ENCODE results near the gene MRC1. TPM values are rescaled to one million over a fixed set of nuclear protein-coding genes. Genes with fewer than 3 reads are reported as not detected.

The MRC1 gene
- total and polyA plus RNA-seq, 2 donors (not counting 3 experiments of a cell fraction or from before 2014, with no cell fraction given) = 0.03 to 0.13 TPM

DNA sequence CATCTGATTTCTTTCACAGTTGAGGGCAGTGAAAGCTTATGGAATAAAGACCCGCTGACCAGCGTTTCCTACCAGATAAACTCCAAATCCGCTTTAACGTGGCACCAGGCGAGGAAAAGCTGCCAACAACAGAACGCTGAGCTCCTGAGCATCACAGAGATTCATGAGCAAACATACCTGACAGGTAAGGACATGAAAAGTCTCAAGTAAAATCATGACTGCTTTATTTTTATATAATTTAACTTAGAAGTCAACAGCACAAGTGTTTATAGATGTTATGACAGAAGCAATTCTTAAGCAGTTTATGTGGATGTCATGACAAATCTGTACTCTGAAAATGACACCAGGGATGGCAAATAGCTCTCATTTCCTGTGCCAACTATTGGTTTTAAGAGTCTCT, 24.5 kb downstream of the MRC1 start:
- BruUV-seq (replicated peaks) = no TSS peak
- no peaks in the 10 kb centered on the region for H3K27me3 ChIP-seq (ENCODE audit: control insufficient read depth in 2 of 2, insufficient read depth in 2 of 2, low read length in 2 of 2)
- H3K36me3 ChIP-seq (ENCODE audit: control insufficient read depth in 2 of 2, extremely low read depth in 1 of 2, insufficient read depth in 2 of 2, low read length in 2 of 2) = no peaks in the 10 kb centered on the region
- no peak overlapping the region for H3K4me2 ChIP-seq (ENCODE audit: insufficient read depth, low read length)
- H3K27ac ChIP-seq (ENCODE audit: insufficient read depth, low read depth, low read length) = no peak overlapping the region
- no peak overlapping the region for H2AFZ ChIP-seq (ENCODE audit: low read depth, low read length)
- ChIA-PET POLR2A (no interaction called here), CTCF (interaction anchor here (1.0 to 1.5 kb wide), 2 partner anchors 9 to 12 kb away, joined by 3 to 4 read pairs; no protein-coding TSS in a partner anchor)
- H3K4me3 ChIP-seq (replicated peaks in 1 of 3; ENCODE audit: insufficient read depth in 1 of 3, low read depth in 1 of 3, low read length in 3 of 3) = no peak overlapping the region
- H4K20me1 ChIP-seq (replicated peaks; ENCODE audit: control insufficient read depth, extremely low read depth, insufficient read depth, low read length) = no peaks in the 10 kb centered on the region
- FAIRE-seq (no peak), DNase-seq (ENCODE audit: low read depth, low spot score) (no peak)
- intact Hi-C loops (cut with micrococcal nuclease) (no loop called here), dilution Hi-C loops (cut with MboI; ENCODE audit: extremely low pct_ligation_motif_present, low sequenced_read_pairs) (no loop called here)
- H3K9ac ChIP-seq (replicated peaks; ENCODE audit: extremely low read depth, insufficient read depth, low read length) = no peak overlapping the region
- no peaks in the 10 kb centered on the region for H3K79me2 ChIP-seq (ENCODE audit: control insufficient read depth, insufficient read depth, low read length)
- no peaks in the 10 kb centered on the region for H3K9me1 ChIP-seq (replicated peaks; ENCODE audit: control insufficient read depth, extremely low read depth, insufficient read depth, low read length)
- peaks cover 20% of the 10 kb centered on the region for H3K4me1 ChIP-seq (ENCODE audit: control insufficient read depth, extremely low read depth, insufficient read depth, low read length)
- no peaks in the 10 kb centered on the region for H3K9me3 ChIP-seq (replicated peaks; ENCODE audit: control insufficient read depth, insufficient read depth, low read length)
- TF ChIP-seq GATA2 (IDR thresholded peaks at IDR 0.05; ENCODE audit: insufficient read depth, insufficient read length, low read depth, low read length) (no peak), POLR2AphosphoS5 (IDR thresholded peaks at IDR 0.05; ENCODE audit: insufficient read depth, low read depth, low read length) (no peak), JUN (IDR thresholded peaks at IDR 0.05; ENCODE audit: borderline replicate concordance, insufficient read depth, insufficient read length, low read depth) (no peak), FOS (IDR thresholded peaks at IDR 0.05; ENCODE audit: borderline replicate concordance, insufficient read depth, low read length) (no peak), POLR2A (IDR thresholded peaks at IDR 0.05; ENCODE audit: low read depth, low read length) (no peak), MYC (IDR thresholded peaks at IDR 0.05; ENCODE audit: low read depth, low read length) (no peak), EZH2 (IDR thresholded peaks at IDR 0.05; ENCODE audit: borderline replicate concordance, low read depth, low read length, severe bottlenecking) (no peak)
- TF ChIP-seq, protein P1, sequence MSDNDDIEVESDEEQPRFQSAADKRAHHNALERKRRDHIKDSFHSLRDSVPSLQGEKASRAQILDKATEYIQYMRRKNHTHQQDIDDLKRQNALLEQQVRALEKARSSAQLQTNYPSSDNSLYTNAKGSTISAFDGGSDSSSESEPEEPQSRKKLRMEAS (IDR thresholded peaks at IDR 0.05; ENCODE audit: insufficient read depth, insufficient read length) = no peak
- TF ChIP-seq, protein P2, sequence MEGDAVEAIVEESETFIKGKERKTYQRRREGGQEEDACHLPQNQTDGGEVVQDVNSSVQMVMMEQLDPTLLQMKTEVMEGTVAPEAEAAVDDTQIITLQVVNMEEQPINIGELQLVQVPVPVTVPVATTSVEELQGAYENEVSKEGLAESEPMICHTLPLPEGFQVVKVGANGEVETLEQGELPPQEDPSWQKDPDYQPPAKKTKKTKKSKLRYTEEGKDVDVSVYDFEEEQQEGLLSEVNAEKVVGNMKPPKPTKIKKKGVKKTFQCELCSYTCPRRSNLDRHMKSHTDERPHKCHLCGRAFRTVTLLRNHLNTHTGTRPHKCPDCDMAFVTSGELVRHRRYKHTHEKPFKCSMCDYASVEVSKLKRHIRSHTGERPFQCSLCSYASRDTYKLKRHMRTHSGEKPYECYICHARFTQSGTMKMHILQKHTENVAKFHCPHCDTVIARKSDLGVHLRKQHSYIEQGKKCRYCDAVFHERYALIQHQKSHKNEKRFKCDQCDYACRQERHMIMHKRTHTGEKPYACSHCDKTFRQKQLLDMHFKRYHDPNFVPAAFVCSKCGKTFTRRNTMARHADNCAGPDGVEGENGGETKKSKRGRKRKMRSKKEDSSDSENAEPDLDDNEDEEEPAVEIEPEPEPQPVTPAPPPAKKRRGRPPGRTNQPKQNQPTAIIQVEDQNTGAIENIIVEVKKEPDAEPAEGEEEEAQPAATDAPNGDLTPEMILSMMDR (IDR thresholded peaks at IDR 0.05; ENCODE audit: extremely low read depth in 1 of 2, insufficient read depth in 1 of 2, low read depth in 1 of 2, low read length in 2 of 2) = no peak
